Measurements from ENCODE around the gene RNF212B. TPM values are rescaled to one million over a fixed set of nuclear protein-coding genes. Genes with fewer than 3 reads are reported as not detected.
"Not testable (repeated sequence)": the region's sequence is repeated elsewhere in the genome, so short reads cannot be mapped to it uniquely, and the experiment has no call there.

Gene RNF212B, protein sequence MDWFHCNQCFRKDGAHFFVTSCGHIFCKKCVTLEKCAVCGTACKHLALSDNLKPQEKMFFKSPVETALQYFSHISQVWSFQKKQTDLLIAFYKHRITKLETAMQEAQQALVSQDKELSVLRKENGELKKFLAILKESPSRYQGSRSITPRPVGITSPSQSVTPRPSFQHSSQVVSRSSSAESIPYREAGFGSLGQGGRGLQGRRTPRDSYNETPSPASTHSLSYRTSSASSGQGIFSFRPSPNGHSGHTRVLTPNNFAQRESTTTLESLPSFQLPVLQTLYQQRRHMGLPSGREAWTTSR
- not detected for polyA plus RNA-seq (ENCODE audit: low read depth in 6 of 6)

DNA sequence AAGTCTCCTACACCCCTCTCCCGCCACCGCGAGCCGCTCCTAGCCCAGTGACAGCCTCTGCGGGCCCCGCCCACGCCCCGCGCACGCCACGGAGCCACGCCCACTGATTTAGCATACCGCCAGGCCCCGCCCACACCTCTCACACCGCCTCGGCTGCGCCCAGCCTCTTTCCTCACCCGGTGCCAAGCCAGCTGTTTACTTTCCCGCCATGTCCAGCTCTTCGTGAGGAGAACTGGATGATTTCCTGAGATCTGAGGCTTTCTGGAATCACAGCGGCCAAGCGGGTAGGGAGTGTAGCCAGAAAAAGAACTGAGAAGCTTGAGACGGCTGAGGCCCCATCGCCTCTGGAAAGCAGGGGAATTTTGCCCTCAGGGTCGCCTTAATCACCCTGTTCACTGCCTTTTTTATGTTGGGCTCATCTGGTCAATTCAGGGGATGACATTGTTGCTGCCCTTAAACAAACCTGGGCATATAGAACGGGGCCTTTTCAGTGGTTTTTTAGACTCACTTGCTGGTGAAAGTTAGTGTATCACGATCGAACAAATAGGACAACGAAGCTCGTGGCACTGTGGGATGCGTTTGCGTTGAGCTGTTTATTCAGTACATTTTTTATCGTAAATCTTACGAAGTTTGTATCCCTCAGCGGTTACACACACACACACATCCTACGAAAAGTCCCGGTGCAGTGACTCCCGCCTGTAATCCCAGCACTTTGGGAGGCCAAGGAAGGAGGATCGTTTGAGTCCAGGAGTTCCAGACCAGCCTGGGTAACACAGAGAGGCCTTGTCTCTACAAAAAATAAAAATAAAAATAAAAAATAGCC is at the start of gene RNF212B:
Gene RNF212B, plus strand, starts transcription at position 165 of the 823 bp plus-strand sequence. CDS start 2,410 bp downstream, outside the sequence.
- Mint-ChIP-seq H3K27ac (peak within 1 kb of the TSS in 3 of 6 donors; percentile 39 to 83 (median 54)), H3K36me3 (no peaks in the 10 kb centered on the region), H3K9me3 (no peaks in the 10 kb centered on the region), H3K4me3 (peak within 1 kb of the TSS in 6 of 8 donors; percentile 22 to 64 (median 58)), H3K27me3 (peaks cover 20 to 30% (median 29%) of the 10 kb centered on the region in 3 donors), H3K4me1 (peaks cover 0 to 5% (median 4%) of the 10 kb centered on the region in 3 donors)
- ATAC-seq (ENCODE audit: low read depth in 2 of 2) (peak; percentile 80 to 88), DNase-seq (peak; percentile 50)

DNA sequence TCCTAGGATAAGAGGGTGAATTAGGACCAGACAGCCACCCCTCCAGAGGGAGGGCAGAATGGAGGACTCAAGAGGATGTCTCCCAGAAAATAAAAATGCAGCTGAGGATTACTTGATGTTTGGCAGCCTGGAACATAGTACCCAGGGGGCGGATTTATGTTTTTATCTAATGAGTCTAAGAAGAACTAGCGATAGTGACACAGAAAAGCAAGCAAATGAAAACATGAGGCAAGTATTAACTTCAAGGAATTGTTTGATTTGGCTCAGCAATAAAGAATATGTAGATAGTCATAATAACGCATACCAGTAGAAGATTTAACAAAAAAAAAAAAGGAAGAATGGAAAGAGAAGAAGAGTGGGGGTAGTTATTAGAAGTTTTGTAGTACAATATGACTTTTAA is 44.3 kb upstream of the RNF212B start:
- ATAC-seq (ENCODE audit: low read depth in 2 of 2) (no peak), DNase-seq (no peak)
- Mint-ChIP-seq H3K36me3 (no peaks in the 10 kb centered on the region), H3K4me3 (no peak overlapping the region), H3K4me1 (no peaks in the 10 kb centered on the region), H3K27ac (no peak overlapping the region), H3K27me3 (peaks cover 21 to 27% (median 27%) of the 10 kb centered on the region in 3 donors), H3K9me3 (peaks cover 0 to 3% (median 0%) of the 10 kb centered on the region in 7 donors)

DNA sequence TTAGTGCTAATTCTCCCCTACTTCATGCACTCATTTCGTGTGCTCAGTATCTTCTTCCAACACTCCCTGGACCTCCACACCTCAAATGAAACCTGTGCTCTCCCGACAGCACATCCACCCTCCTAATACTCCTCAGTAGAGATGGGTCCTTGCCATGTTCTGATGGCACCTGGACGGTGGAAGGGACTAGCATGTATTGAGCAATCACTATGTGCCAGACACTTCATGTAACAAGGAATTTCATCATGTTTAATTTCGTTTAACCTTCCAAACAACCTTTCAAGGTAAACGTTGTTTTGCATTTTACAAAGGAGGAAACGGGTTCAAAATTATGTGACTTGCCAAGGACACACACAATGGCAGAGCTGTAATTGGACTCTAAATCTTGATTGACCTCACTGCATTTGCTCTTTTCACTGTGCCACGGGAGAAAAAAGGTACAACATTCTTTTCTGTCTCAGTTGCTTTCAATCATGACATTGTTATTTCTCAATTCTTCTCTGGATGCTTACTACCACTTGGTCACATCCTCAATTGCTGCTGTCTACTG is 42.1 kb upstream of the RNF212B start:
- no peaks in the 10 kb centered on the region for H3K36me3 Mint-ChIP-seq
- no peak for ATAC-seq (ENCODE audit: low read depth in 2 of 2)
- H3K4me1 Mint-ChIP-seq = no peaks in the 10 kb centered on the region
- H3K27ac Mint-ChIP-seq = no peak overlapping the region
- H3K4me3 Mint-ChIP-seq = no peak overlapping the region
- peaks cover 12 to 22% (median 21%) of the 10 kb centered on the region in 3 donors for H3K27me3 Mint-ChIP-seq
- peaks cover 0 to 3% (median 0%) of the 10 kb centered on the region in 7 donors for H3K9me3 Mint-ChIP-seq
- no peak for DNase-seq

DNA sequence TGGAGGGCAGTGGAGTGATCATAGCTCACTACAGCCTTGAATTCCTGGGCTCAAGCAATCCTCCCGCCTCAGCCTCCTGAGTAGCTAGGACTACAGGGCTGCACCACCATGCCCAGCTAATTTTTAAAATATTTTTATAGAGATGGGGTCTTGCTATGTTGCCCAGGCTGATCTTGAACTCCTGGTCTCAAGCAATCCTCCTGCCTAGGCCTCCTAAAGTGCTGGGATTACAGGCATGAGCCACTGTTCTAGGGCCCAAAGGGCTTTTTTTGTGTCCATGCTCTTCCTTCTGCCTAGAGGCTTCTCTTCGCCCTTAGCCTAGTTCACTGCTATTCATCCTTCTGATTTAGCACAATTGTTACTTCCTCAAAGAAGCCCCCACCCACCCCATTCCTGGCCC is 41.2 kb upstream of the RNF212B start:
- peaks cover 7 to 18% (median 16%) of the 10 kb centered on the region in 3 donors for H3K27me3 Mint-ChIP-seq
- DNase-seq, H3K9me3 Mint-ChIP-seq: not testable (repeated sequence)

DNA sequence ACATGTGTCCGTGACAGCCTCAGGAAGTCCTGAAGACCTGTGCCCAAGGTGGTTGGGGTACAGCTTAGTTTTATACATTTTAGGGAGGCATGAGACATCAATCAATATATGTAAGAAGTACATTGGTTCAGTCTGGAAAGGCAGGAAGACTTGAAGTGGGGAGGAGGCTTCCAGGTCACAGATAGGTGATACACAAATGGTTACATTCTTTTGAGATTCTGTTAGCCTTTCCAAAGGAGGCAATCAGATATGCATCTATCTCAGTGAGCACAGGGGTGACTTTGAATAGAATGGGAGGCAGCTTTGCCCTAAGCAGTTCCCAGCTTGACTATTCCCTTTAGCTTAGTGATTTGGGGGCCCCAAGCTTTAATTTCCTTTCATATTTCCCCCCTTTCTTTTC is 38.6 kb upstream of the RNF212B start:
- not testable (repeated sequence) for ATAC-seq (ENCODE audit: low read depth in 2 of 2); H3K4me3 Mint-ChIP-seq; H3K36me3 Mint-ChIP-seq; H3K9me3 Mint-ChIP-seq; DNase-seq; H3K4me1 Mint-ChIP-seq; H3K27ac Mint-ChIP-seq
- peaks cover 0 to 23% (median 8%) of the 10 kb centered on the region in 3 donors for H3K27me3 Mint-ChIP-seq

More for the DNA sequence above, 41.2 kb upstream of the RNF212B start:
- not testable (repeated sequence) for H3K36me3 Mint-ChIP-seq; H3K27ac Mint-ChIP-seq; H3K4me3 Mint-ChIP-seq; H3K4me1 Mint-ChIP-seq; ATAC-seq (ENCODE audit: low read depth in 2 of 2)

DNA sequence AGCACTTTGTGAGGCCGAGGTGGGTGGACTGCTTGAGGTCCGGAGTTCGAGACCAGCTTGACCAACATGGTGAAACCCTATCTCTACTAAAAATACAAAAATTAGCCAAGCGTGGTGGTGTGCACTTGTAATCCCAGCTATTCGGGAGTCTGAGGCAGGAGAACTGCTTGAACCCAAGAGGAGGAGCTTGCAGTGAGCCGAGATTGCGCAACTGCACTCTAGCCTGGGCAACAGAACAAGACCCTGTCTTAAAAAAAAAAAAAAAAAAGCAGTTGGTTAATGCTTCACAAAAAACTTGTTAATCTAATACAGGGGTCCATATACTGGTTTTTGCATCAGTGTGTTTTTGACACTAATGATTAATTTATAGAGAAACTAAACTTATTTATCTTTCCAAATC is 35.7 kb upstream of the RNF212B start:
- Mint-ChIP-seq H3K9me3 (no peaks in the 10 kb centered on the region), H3K36me3 (no peaks in the 10 kb centered on the region), H3K4me1 (no peaks in the 10 kb centered on the region), H3K4me3 (no peak overlapping the region), H3K27me3 (peaks cover 0 to 23% (median under 1%) of the 10 kb centered on the region in 3 donors), H3K27ac (no peak overlapping the region)
- DNase-seq = no peak
- no peak for ATAC-seq (ENCODE audit: low read depth in 2 of 2)

DNA sequence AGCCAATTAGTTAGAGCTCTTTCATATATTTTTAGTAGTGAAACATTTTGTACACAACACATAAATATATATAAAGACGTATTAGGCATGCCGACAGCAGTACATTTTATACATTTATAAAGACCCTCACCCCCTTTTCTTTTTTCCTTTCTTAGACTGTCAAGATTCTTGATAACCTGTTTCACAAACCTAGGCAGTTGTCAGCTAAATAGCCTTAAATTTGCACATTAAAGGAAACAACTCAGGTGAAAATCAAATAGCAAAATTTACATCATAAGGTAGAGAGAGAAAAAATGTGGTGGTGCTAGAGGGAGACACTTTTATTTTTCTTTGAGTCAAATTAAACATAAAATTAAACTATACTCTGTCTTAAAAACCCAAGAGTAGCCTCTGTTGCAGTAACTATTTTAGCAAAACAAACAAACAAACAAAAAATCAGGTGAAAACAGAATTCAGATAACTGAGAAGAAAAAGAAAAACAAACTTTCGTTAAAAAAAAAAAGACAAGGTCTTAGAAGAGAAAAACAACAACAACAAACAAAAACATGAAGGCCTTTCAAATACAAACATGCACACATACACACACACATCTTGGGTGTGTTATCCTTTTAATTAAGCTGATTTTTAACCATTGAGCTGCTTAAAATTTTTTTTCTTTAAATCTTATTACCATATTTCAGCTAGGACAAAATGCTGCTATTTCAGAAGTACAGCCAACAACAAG is 31.2 kb upstream of the RNF212B start:
- H3K27ac Mint-ChIP-seq = no peak overlapping the region

DNA sequence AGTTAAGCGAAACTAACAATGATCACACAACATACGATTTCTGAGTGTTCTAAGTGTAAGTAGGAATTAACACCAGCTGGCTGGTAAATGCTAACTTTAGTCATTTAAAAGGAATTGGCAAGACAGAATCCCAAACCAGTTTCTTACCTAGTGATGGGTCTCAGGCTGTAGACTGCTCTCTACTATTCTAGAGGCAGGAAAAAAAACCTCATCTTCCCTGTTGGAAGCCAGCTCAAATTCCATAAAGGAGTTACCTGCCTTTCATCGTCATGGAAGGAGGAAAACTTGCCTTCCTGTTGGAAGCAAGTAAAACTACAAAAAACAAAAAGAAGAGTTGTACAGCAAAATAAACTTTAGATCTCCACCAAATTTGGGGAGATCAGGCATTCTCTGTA is 30.6 kb upstream of the RNF212B start:
- peaks cover 15 to 39% (median 26%) of the 10 kb centered on the region in 3 donors for H3K27me3 Mint-ChIP-seq
- H3K4me1 Mint-ChIP-seq = no peaks in the 10 kb centered on the region
- no peaks in the 10 kb centered on the region for H3K9me3 Mint-ChIP-seq
- H3K4me3 Mint-ChIP-seq = no peak overlapping the region
- ATAC-seq (ENCODE audit: low read depth in 2 of 2) (no peak), DNase-seq (no peak)
- H3K36me3 Mint-ChIP-seq = no peaks in the 10 kb centered on the region
- H3K27ac Mint-ChIP-seq = no peak overlapping the region

More for the DNA sequence above, 31.2 kb upstream of the RNF212B start:
- Mint-ChIP-seq H3K4me1 (no peaks in the 10 kb centered on the region), H3K4me3 (no peak overlapping the region), H3K9me3 (no peaks in the 10 kb centered on the region), H3K27me3 (peaks cover 12 to 39% (median 26%) of the 10 kb centered on the region in 3 donors), H3K36me3 (no peaks in the 10 kb centered on the region)
- DNase-seq (no peak), ATAC-seq (ENCODE audit: low read depth in 2 of 2) (no peak)

DNA sequence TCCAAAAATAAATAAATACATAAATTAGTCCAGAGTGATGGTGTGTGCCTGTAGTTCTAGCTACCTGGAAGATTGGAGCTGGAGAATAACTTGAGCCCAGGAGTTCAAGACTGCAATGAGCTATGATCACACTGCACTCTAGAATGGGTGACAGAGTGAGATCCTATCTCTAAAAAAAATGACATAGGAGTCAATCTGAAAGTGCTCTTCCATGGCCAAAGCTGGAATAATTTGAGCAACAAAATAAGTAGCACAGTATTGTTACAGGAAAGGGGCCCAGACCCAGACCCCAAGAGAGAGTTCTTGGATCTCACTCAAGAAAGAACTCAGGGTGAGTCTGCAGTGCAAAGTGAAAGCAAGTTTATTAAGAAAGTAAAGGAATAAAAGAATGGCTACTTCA is 29.4 kb upstream of the RNF212B start:
- no peak overlapping the region for H3K4me3 Mint-ChIP-seq
- ATAC-seq (ENCODE audit: low read depth in 2 of 2) = no peak

DNA sequence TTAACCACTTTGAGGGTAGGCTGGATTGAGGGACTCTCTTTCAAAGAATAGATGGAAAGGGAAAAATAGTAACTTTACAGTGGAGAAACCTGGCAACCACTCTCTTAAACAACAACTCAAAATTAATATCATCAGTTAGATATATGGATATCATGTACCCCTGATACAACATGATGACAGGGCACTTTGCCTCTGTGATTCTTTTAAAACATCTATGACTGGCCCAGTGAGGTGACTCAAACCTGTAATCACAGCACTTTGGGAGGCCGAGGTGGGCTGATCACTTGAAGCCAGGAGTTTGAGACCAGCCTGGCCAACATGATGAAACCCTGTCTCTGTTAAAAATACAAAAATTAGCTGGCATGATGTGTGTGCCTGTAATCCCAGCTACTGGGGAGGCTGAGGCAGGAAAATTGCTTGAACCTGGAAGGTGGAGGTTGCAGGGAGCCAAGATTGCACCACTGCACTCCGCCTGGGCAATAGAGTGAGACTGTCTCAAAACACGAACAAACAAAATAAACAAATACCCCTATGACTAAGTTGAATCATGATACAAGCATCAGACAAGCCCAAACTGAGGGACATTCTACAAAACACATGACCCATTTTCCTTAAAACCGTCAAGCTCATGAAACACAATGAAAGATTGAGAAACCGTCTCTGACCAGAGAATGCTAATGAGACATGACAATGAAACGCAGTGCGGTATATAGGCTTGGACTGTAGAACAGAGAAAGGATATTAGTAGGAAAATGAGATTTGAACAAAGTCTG is 27.9 kb upstream of the RNF212B start:
- Mint-ChIP-seq H3K9me3 (peaks cover 0 to 3% (median under 1%) of the 10 kb centered on the region in 7 donors), H3K36me3 (peaks cover 0 to 6% of the 10 kb centered on the region in 2 donors), H3K4me1 (no peaks in the 10 kb centered on the region), H3K27ac (peak overlapping the region in 1 of 6 donors; percentile 16), H3K27me3 (peaks cover 23 to 38% (median 35%) of the 10 kb centered on the region in 3 donors), H3K4me3 (no peak overlapping the region)
- no peak for DNase-seq
- no peak for ATAC-seq (ENCODE audit: low read depth in 2 of 2)

More for the DNA sequence above, 29.4 kb upstream of the RNF212B start:
- no peak for DNase-seq
- Mint-ChIP-seq H3K27ac (peak overlapping the region in 1 of 6 donors; percentile 44), H3K9me3 (no peaks in the 10 kb centered on the region), H3K27me3 (peaks cover 18 to 41% (median 28%) of the 10 kb centered on the region in 3 donors), H3K36me3 (peaks cover 0 to under 1% of the 10 kb centered on the region in 2 donors), H3K4me1 (no peaks in the 10 kb centered on the region)

DNA sequence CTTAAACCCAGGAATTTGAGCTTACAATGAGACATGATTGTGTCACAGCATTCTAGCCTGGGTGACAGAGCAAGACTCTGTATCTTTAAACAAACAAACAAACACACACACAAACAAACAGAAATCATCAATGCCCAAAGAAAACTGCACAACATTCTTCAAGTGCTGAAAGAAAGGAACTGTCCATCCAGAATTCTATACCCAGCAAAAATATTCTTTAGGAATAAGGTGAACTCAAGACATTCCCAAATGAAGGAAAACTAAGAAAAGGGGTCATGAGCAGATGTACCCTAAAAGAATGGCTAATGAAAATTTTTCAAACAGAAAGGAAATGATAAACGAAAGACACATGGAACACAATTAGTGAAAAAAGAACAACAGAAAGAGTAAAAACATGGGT is 22.3 kb upstream of the RNF212B start:
- peaks cover 0 to 6% of the 10 kb centered on the region in 2 donors for H3K36me3 Mint-ChIP-seq
- peaks cover 33 to 39% (median 39%) of the 10 kb centered on the region in 3 donors for H3K27me3 Mint-ChIP-seq
- ATAC-seq (ENCODE audit: low read depth in 2 of 2) (no peak), DNase-seq (no peak)
- H3K27ac Mint-ChIP-seq = no peak overlapping the region
- no peak overlapping the region for H3K4me3 Mint-ChIP-seq
- H3K4me1 Mint-ChIP-seq = no peaks in the 10 kb centered on the region
- H3K9me3 Mint-ChIP-seq = peaks cover 0 to 12% (median 8%) of the 10 kb centered on the region in 7 donors
